GM21717 (cell line): Measurements from ENCODE around the gene ETNK2.
"Not testable (repeated sequence)": the region's sequence is repeated elsewhere in the genome, so short reads cannot be mapped to it uniquely, and the experiment has no call there.

Experiments used
- ATAC-seq: cut with Tn5 transposase; IDR thresholded peaks from one replicate; pipeline ENCODE4 v1.9.1; 2021; ENCODE audit warnings: mild to moderate bottlenecking, moderate library complexity; ENCODE audit not compliant: unreplicated experiment

ETNK2 gene

GRCh38 chr1:204102739-204103430 is 49.0 kb downstream of the ETNK2 start:
- no peak for ATAC-seq

DNA sequence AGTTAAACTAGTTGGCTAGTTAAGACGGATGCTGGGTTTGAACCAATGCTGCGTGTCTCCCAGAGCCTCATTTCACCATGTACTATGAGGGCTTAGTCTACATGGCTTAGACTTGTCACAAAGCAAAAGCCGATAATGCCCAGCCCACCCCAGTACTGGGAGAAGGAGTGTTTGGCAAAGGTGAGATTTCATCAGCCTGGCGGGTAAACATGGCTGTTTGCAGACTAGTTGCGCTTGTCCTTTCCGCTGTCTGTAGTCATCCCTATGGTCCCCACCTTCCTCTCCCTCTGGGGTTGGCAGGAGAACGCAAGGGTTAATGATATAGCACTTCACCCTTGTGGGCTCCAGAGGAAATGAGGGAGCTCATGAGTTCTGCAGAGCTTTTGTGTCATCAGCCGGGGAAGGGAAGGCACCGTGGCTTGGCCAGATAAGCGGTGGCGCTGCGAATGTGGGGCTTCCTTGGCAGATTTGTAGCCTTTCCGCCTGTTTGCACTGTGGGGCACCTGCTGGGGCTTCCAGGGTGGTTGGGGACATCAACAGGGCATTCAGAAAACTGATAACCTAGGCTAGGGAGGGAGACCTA is 49.7 kb downstream of the ETNK2 start:
- no peak for ATAC-seq

GRCh38 chr1:204099754-204100153 is 52.1 kb downstream of the ETNK2 start:
- ATAC-seq = not testable (repeated sequence)

- no peak for ATAC-seq
Observed at GRCh38 chr1:204098683-204099082, 53.2 kb downstream of the ETNK2 start.

DNA sequence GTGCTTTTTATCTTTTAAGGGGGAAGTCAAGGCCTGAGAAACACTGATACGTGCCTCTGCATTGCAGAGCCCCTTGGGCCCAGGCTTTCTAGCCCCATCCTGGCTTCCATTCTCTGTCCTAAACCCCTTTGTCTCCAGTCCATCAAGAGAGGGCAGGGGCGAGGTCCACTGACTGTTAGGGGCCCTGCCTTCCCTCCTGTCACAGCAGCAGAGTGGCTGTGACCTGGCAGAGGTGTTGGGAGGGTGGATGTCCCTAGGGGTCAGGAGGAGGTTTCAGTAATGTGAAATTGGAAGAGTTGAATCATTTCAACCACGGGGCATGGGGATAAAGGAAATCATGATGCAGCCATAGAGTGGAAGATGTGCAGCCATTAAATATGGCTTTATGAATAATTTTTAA is 54.9 kb downstream of the ETNK2 start:
- ATAC-seq = no peak

DNA sequence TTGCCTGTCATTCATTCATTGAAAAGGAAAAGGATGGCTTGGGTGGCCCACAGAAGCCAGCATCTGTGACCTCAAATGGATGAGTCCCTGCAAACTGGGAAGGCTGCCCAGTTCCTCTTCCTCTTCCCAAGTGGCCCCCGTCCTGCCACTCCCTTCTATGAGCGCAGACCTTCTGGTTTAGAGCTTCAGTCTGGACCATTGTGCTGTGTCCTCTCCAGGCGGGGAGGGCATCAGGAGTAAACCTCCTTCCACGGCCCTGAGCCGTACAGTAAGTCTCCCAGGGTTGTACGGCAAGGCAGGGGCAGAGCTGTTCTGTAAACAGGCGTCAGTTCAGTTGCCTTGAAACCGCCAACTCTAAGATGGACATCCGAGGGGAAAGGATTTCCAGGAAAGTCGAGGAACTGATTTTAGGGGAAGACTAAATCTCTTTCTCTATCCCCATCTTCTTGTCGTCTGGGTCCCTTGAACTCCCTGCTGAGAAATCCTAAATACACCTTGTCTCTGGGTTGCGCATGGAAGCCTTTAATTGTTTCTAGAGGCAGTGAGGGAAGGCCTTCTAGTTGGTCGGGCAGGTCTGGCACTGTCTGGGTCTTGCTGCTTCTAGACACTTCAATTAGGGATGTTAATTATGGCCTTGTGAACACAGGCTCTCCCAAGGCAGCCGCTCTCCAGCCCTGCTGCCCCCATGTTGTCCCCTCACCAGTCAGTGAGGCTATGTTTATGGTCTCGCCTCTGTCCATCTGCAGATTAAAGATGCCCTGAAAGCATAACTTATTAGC is 56.8 kb downstream of the ETNK2 start:
- ATAC-seq = no peak

DNA sequence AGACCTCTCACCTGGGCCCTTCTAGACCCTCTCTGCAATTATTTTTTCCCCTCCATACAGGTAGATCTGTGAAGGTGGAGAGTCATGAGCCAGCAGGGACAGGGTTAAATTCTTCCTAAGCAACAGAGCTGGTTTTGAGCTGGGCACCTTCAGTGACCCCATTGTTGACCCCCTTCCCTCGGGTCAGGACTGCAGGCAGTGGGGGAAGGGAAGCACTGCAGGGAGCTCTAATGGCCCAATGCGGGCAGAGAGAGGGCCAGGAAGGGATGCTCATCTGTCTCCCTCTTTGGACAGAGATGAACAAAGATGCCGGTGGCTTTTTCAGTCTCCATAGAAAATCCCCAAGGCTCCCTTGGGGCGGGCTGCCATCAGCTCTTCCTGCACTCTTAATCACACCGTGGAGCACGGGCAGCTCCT is 57.5 kb downstream of the ETNK2 start:
- no peak for ATAC-seq

DNA sequence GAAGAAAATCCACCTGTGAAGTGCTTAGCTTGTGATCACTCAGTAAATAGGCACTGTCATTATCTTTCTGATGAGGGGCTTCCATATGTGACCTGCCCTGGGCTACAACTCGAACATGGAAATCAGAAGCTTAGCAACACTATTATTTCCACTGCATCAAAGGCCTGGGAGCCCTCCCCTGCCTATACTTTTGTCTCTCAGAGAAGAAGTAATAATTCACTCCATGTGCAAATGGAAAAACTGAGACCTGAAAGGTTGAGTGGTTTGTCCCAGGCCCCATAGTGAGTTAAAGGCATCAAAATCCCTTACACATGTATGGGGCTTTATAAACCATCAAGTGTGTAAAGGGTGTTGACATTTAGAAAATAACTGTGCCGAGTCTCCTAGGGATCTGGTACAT is 58.1 kb downstream of the ETNK2 start:
- no peak for ATAC-seq

DNA sequence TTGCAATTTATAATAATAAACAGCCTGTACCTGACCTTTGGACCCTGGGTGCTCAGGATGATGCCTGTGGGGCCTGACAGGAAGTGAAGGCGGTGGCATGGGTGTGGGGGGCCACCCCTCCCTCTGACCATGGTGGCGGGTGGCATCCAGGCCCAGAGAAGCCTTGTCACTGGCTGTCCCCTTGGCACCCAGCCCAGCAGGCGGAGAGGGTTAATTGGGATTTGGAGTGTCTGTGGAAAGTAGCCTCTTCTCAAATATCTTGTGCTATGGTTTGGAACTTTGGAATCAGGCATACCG is 58.5 kb downstream of the ETNK2 start:
- no peak for ATAC-seq

DNA sequence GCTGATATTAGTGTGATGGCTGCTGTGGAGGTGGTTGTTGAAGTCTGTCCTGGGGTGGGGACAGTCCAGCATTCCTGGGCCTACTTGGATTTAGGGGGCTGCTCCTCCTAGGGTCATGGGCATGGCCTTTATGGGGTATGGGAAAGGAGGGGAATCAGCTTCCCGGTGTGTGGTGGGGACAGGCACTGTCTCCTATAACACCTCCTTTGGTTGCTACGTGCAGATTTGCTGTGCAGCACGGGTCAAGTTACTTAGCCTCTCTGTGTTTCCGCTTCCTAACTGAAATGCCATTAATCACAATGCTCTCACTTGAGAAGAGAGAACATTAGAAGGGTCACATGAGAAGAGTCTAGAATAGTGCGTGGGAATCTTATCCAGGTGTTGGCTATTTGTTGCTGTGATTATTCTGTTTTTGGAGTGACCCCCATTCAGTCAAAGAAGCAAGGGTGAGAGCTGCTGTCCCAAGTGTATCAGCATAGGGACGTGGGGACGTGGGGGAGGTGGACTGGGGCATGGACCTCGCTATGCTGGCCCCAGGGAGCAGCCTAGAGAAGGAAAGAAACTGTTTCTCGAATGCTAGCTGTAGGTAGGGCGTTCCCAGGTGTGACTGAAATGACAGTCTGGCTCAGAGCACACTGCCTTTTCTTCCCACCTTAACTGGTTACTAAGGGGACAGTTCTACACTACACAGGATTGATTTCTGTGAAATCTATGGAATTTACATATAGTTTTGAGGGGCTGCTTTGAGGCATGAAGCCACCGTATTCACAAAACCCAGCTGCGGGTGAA is 59.0 kb downstream of the ETNK2 start:
- ATAC-seq = no peak

DNA sequence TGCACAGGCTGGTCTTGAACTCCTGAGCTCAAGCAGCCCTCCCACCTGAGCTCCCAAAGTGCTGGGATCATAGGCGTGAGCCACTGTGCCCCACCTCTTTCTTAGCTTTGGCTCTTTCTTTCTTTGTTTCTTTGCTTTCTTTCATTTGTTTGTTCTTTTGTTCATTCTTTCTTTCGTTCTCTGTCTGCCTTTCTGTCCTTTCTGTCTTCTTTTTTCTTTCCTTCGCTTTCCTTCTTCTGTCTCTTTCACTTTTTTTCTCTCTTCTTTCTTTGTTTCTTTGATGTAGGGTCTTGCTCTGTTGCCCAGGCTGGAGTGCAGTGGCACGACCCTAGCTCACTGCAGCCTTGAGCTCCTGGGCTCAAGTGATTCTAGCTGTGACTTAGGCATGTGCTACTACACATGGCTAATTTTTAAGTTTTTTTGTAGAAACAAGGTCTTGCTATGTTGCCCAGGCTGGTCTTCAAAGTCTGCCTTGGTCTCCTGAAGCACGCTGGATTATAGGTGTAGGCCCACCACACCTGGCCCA is 60.0 kb downstream of the ETNK2 start:
- ATAC-seq = no peak

DNA sequence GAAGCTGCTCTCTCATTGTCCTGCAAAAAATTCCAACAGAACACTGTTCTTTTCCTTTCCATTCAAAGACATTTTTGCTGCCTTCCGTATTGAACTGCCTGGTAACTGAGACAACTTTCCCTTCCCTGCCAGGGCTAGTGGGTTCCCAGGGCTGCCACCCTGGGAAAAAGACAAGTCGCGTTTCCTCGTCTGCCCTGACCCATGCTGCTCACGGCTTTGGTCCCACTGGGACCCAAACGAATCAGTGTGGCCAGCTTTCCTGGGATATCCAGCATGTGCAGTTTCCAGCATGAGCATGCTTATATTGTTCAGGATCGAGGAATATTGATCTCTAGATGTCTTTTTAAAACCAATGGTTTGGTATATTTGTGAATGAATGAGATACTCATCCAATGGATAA is 60.8 kb downstream of the ETNK2 start:
- ATAC-seq = no peak

GRCh38 chr1:204090132-204090531 is 61.7 kb downstream of the ETNK2 start:
- ATAC-seq = not testable (repeated sequence)

GRCh38 chr1:204089044-204089751 is 62.6 kb downstream of the ETNK2 start:
- no peak for ATAC-seq

DNA sequence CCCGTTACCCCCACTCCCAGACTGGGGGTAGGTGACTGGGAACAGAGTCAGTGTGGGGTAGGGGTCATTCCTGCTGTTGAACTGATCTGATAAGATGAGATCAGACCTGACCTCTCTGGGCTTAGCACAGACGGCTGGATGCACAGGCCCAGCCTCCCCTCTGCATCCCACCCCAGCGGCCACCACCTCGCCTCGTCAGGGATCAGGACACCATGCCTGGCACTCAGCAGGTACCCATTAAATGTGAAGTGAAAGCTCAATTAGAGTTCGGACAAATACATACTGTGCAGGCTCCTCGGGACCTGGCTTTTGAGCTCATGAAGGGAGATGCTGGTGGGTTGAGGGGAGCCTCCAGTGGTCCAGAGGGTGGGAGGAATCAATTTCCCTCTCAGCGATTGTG is 63.2 kb downstream of the ETNK2 start:
- no peak for ATAC-seq

DNA sequence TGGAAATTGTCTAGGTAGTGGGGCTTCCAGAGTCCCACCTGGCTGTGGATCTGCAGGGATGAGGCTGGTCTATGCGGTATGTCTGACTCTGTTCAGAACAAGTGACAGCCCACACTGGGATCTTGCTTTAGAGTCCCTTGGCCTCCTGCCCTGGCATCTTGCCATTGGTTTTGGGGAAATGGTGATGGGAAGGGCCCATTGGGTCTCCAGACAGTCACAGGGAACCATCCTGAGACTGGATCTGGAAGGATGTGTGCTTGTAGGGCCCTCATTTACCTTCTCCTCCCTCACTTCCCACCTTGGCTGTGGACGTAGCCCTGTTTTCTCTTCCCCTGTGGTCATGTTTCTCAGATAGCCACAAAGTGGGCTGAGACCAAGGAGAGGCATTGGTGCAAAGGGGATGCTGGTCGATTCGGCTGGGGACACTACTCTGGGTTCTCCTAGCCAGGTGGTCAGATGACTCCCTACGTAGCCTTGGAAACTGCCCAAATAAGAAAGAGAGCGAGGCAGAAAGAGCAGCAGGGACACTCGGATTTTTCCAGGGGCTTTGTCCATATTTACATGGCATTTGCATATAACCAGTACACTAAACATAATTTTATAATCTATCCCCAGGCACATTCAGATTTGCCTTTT is 63.8 kb downstream of the ETNK2 start:
- no peak for ATAC-seq

DNA sequence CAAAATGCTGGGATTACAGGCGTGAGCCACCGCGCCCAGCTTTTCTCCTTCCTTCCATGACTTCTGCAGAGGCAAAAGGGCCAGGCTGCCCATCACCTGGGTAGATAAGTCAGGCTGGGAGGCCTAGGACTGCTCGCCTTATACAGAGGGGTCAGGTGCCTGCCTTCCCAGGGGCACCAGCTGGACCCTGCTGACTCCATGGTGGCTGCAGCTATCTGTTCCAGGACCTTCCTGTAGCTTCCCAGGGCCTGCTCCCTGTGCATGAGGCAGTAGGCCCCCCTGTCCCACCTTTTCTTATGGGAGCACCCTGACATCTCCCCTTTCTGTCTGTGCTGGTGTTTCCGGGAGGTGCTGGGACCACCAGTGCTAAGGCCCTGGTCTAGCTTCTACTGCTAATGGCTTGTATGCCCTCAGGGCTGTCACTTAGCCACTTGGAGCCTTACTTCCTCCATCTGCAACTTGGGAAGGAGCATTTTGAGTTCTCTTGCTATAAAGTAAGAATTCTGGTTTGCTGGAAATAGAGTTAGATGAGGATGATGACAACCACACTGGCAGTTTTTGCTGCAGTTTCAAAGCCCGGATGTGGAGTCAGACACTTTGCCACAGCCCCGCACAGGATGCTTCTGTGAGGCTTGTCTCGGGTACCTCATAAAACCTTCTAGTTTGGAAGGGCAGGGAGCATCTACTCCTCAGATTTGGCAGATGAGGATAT is 64.5 kb downstream of the ETNK2 start:
- no peak for ATAC-seq

GRCh38 chr1:204085876-204086275 is 66.0 kb downstream of the ETNK2 start:
- no peak for ATAC-seq

GRCh38 chr1:204084247-204084772 is 67.5 kb downstream of the ETNK2 start:
- ATAC-seq = no peak
